Activated CD8-positive, alpha-beta memory T cell treated with anti-CD3 and anti-CD28 coated beads for 24 hours (primary cell): ENCODE data around the gene TXNDC12.

Source experiments
- DNase-seq: peaks from one replicate; pipeline ENCODE4 v3.0.0-alpha.2; 2020

Gene TXNDC12

DNA sequence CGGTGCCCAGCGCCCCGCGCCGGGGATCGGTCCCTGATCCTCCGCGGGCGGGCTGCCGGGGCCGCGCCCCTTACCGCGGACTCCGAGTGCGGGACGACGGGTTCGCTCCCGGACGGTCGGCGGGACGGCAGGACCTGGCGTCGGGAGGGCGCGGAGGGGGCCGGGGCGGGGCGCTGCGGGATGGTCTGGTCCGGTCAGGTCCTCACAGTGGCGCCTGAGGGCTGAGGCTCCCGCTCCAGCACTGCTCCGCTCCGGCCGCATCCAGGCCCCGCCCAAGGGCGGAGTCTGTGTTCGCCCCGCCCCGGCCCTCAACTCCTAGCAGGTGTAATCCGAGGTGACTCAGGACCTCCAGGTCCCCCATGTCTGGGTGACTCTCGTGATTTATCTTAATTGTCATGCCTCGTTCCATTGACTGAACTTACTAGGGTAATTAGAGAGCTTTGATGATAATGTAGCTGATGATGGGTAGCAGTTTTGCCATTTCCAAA lies 64.5 kb downstream of the TXNDC12 start, which contains the start of gene RAB3B:
Gene RAB3B, minus strand, starts transcription at position 223 of the 488 bp plus-strand sequence. CDS start 13,583 bp downstream, outside the sequence.
- DNase-seq: peak; percentile 93

DNA sequence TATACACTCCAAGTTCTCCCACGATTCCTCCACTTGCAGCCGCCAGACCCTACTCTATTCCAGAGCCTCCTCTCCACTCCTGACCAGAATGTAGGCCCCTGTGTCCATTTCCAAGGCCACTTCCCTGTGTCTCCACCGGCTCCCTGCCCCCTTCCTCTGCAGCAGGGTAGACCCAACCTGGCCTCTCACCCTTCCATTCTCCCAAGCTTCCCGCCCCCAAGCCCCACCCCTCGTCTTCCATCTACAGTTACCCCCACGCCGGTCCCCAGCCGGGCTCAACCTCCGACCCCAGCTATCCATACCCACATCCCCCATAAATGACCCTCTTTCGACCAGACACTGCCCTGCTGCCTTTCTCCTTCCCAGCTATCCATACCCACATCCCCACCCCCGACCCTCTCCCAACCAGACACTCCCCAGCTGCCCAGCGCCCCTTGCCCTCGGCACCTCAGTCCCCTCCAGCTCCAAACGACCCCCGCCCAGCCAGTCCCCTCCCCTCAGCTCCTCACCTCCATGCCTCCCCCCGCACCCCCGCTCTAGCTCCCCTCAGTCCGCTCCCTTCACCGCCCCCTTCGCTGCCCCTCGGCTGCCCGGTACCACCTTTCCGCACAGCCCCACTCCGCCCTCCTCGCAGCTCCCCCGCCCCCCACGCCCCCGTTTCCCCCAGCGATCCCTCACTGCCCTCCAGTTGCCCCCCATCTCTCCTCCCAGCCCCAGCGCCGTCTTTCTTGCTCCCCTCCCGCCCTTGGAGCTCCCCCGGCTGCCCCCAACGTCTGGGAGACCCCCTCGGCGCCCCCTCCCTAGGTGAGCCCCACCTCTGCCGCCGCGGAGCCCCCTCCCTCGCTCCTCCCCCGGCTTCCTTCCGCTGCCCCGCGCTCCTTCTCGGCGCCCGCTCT lies 65.2 kb downstream of the TXNDC12 start:
- no peak for DNase-seq

DNA sequence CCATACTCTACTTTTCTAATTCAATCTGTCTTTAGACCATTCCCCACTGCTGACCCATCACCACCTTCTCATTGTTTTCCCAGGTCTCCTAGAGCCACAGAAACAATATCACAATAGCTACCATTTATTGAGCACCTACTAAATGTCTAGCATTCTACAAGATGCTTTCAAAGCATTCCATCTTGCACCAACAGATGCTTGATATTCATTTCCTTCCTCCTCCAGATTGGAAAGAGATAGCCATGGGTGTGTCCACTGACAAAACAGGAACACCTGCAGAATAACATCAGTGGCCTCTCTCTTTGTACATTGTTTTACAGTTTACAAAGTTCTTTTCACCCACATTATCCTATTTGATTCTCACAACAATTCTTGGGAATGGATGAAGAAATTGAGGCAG lies 66.7 kb downstream of the TXNDC12 start:
- DNase-seq: no peak

DNA sequence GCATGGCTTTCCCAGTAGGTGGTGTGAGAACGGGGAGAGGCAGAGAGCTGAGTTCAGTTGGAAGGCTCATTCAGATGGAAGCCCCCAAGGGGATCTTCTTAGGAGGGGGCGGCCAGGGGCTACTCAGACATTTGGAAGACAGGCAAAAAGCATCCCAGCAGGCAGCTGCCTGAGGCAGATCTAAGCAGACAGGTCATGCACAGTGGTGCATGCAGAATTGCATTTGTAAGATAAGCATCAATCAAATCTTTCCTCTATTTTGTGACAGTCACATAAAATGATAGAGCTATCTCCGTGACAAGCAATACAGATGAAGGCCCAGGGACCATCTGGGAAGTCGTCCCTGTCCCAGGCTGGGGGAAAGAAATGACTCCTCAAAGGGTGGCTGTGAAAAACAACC lies 68.3 kb downstream of the TXNDC12 start:
- no peak for DNase-seq

DNA sequence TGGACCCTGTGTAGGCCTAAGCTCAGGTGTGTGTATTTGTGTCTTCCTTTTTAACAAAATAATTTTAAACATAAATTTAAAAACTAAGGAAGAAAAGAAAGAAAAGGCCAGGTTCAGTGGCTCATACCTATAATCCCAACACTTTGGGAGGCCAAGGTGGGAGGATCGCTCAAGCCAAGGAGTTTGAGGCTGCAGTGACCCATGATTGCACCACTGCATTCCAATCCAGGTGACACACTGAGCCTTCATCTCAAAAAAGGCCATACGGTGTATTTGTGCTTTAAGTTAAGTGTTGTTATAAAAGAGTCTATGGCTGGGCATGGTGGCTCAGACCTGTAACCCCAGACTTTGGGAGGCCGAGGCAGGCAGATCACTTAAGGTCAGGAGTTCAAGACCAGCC lies 72.8 kb downstream of the TXNDC12 start:
- DNase-seq: no peak

DNA sequence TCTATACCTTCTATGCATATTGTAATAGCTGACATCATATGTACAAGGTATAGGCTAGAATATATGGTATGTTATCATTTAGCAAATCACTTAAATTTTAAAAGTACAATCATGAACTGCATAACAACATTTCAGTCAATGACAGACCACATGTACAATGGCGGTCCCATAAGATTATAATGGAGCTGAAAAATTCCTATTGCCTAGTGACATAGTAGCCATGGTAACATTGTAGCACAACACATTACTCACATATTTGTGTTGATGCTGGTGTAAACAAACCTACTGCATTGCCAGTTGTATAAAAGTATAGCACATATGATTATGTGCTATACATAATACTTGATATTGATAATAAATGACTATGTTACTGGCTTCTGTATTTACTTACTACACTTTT lies 73.4 kb downstream of the TXNDC12 start:
- no peak for DNase-seq

DNA sequence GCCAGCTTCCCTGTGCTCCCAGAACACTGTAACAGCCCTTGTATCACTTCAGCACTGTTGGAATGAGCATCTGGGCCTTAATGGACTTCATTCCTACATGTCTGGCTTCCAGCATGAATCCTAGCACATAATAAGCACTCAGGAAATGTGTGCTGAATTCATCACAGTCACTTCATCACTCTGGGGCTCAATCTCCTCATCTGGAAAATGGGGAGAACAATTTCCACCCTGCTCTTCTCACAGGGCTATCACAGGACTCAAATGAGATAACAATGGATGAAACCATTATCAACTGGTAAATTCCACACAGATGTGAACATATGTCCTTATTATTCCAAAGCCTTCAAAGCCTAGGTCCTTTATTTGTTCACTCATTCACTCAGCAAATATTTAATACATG lies 76.9 kb downstream of the TXNDC12 start:
- DNase-seq: no peak

DNA sequence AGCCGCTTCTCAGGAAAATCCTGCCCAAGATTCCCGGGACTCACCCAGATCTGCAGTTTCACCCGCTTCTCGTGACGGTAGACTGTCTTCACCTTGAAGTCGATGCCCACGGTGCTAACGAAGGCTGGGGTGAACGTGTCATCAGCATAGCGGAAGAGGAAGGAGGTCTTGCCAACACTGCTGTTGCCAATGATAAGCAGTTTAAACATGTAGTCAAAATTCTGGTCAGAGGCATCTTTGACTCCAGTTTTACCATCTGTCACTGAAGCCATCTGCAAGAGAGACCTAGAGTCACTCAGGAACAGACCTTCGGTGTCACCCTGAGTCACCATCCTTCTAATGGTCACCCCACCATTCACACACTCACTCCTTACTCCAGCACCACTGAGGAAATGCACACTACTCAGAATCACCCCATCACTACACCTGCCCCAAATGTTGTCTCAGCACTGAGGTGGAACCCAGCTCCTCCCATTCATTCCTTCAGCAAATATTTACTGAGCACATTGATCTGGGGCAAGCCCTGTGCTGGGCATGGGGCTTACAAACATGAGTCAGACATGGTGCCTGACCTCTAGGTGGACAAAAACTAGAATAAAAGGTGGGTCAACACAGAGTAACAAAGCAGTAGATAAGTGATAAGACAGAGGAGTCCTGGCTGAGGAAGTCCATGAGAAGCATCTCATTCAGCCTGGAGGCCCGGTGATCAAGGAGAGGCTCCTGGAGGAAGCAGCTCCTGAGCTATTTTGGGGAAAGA lies 78.0 kb downstream of the TXNDC12 start:
- DNase-seq: no peak

DNA sequence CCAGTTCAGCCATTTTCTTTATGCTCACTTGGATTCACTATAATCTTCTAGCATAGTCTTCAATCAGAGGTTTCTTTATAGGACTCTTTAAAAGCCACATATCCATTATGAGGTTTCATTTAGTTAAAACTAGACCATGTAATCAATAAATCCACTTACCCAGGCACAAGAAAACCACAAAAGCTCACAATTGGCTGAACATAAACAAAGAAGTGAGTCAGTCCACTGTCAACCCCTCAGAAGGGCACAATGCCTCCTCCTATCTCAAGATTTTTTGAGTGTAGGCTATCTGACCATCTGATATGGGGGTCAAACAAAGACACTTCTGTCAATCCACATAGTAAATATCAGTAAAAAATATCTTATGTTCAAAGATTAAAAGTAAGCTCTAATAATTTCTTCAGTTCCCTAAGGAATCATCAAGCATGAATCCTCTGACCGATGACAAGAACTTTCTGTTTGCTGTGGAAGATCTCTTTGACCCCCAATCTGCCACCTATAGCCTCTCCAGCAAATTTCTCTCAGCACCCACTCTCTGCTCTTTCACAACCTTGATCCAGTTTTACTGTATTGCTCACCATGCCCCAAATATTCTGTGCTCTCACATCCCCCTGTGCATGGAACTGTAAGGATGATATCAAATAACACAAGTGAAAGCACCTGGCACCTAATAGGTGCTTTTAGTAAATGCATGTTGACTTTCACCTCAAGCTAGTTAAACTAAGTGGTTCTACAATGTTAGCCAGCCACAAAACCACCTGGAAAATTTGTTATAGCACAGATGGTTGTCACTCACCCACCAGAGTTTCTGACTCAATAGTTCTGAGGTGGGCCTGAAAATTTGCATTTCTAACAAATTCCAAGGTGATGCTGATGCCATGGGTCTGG lies 81.2 kb downstream of the TXNDC12 start:
- no peak for DNase-seq
